ENCODE results near the gene ANG. TPM values are rescaled to one million over a fixed set of nuclear protein-coding genes. Genes with fewer than 3 reads are reported as not detected.

The ANG gene
- total RNA-seq, 4 donors from 2014 or later: 31.2 to 41.9 (median 39.5) TPM

GRCh38 chr14:20675669-20676068 lies 12.9 kb upstream of the ANG start:
- WGBS, 2 donors: 46 to 83% methylated on average over 2 of the region's 2 CpGs
- no peak for DNase-seq (ENCODE audit: low spot score in 2 of 2)
- no peak overlapping the region for H3K4me3 ChIP-seq
- H3K4me1 ChIP-seq: peaks cover 0 to 7% (median 4%) of the 10 kb centered on the region in 4 donors
- no peaks in the 10 kb centered on the region for H3K9me3 ChIP-seq
- no peak overlapping the region for H3K27ac ChIP-seq
- H3K36me3 ChIP-seq: no peaks in the 10 kb centered on the region
- peaks cover 0 to 10% of the 10 kb centered on the region in 2 donors for H3K27me3 ChIP-seq
- TF ChIP-seq POLR2A (IDR thresholded peaks at IDR 0.05) (no peak), EP300 (IDR thresholded peaks at IDR 0.05) (no peak)

- Histone ChIP-seq H3K4me1 (peaks cover 0 to 11% (median 8%) of the 10 kb centered on the region in 4 donors), H3K27me3 (peaks cover 0 to 10% of the 10 kb centered on the region in 2 donors), H3K9me3 (no peaks in the 10 kb centered on the region), H3K4me3 (no peak overlapping the region), H3K27ac (no peak overlapping the region), H3K36me3 (no peaks in the 10 kb centered on the region)
- TF ChIP-seq CTCF (IDR thresholded peaks at IDR 0.05): no peak
- no peak for DNase-seq (ENCODE audit: low spot score in 2 of 2)
- WGBS, 2 donors: 73 to 96% methylated on average over 2 of the region's 2 CpGs
Observed at GRCh38 chr14:20676072-20676471, 12.5 kb upstream of the ANG start.

GRCh38 chr14:20679907-20680306 lies 8.7 kb upstream of the ANG start:
- Histone ChIP-seq H3K36me3 (no peaks in the 10 kb centered on the region), H3K9me3 (no peaks in the 10 kb centered on the region), H3K27ac (no peak overlapping the region), H3K4me1 (peaks cover 0 to 12% (median 8%) of the 10 kb centered on the region in 4 donors), H3K27me3 (no peaks in the 10 kb centered on the region), H3K4me3 (no peak overlapping the region)
- no peak for DNase-seq (ENCODE audit: low spot score in 2 of 2)
- WGBS, 2 donors: 95 to 96% methylated on average over 1 of the region's 1 CpG
- no peak for TF ChIP-seq POLR2A (IDR thresholded peaks at IDR 0.05)
- no peak for TF ChIP-seq EP300 (IDR thresholded peaks at IDR 0.05)
- no peak for TF ChIP-seq CTCF (IDR thresholded peaks at IDR 0.05)

- TF ChIP-seq CTCF (IDR thresholded peaks at IDR 0.05) (no peak), POLR2A (IDR thresholded peaks at IDR 0.05) (no peak)
- Histone ChIP-seq H3K27ac (peak overlapping the region in 1 of 4 donors; percentile 100), H3K4me1 (peaks cover 0 to 16% (median 9%) of the 10 kb centered on the region in 4 donors), H3K27me3 (no peaks in the 10 kb centered on the region), H3K36me3 (no peaks in the 10 kb centered on the region), H3K9me3 (no peaks in the 10 kb centered on the region), H3K4me3 (no peak overlapping the region)
- WGBS, 2 donors: 70 to 72% methylated on average over 8 of the region's 8 CpGs
- DNase-seq (ENCODE audit: low spot score in 2 of 2): no peak
Observed at GRCh38 chr14:20680363-20680762, 8.2 kb upstream of the ANG start.

GRCh38 chr14:20680843-20681347 lies 7.7 kb upstream of the ANG start:
- Histone ChIP-seq H3K27me3 (no peaks in the 10 kb centered on the region), H3K9me3 (no peaks in the 10 kb centered on the region), H3K36me3 (no peaks in the 10 kb centered on the region), H3K4me1 (peaks cover 0 to 21% (median 13%) of the 10 kb centered on the region in 4 donors), H3K4me3 (peak overlapping the region; percentile 65 to 94 (median 84)), H3K27ac (peak overlapping the region; percentile 98 to 100 (median 100))
- DNase-seq (ENCODE audit: low spot score in 2 of 2): no peak
- TF ChIP-seq EP300 (IDR thresholded peaks at IDR 0.05): no peak
- TF ChIP-seq CTCF (IDR thresholded peaks at IDR 0.05): no peak
- TF ChIP-seq POLR2A (IDR thresholded peaks at IDR 0.05): no peak
- WGBS, 2 donors: 12% methylated on average over 7 of the region's 7 CpGs
